CD4-positive, alpha-beta memory T cell (primary cell): ENCODE data around the gene MAD1L1. TPM values are rescaled to one million over a fixed set of nuclear protein-coding genes. Genes with fewer than 3 reads are reported as not detected.
A peak's percentile ranks its signal among the peaks of the same experiment; 100 is the strongest.

Source experiments
- CTCF ChIA-PET: fragments of 350-600 bp; sonication (Branson Sonifier 250); formaldehyde crosslinking; loops from one replicate; lab custom pipeline; 2021; ENCODE audit warnings: inconsistent platforms; ENCODE audit not compliant: partially characterized antibody; lab: Charles Lee
- POLR2A ChIA-PET: fragments of 350-600 bp; sonication (Branson Sonifier 250); formaldehyde crosslinking; loops from one replicate; lab custom pipeline; 2021; ENCODE audit not compliant: partially characterized antibody; lab: Charles Lee
- DNase-seq, 5 donors: peaks; one replicate each; pipeline versions ENCODE4 v3.0.0 to v3.0.0-alpha.2; 2020 to 2022; ENCODE audit warnings: mixed read lengths in 1 of 5
- H3K27ac ChIP-seq: one replicate; pipeline ENCODE4 v1.7.0; 2013; ENCODE audit warnings: low read depth, low read length
- H3K27me3 ChIP-seq: 2 replicates; pipeline ENCODE4 v1.7.0; 2013; ENCODE audit warnings: mild to moderate bottlenecking, low read length, moderate library complexity; ENCODE audit not compliant: insufficient read depth
- H3K36me3 ChIP-seq: 2 replicates; pipeline ENCODE4 v1.7.0; 2013; ENCODE audit warnings: mild to moderate bottlenecking, low read length, moderate library complexity; ENCODE audit not compliant: insufficient read depth
- H3K4me1 ChIP-seq: 2 replicates; pipeline ENCODE4 v1.7.0; 2013; ENCODE audit warnings: mild to moderate bottlenecking, low read length, moderate library complexity; ENCODE audit not compliant: insufficient read depth
- H3K4me3 ChIP-seq, 2 donors: one replicate each; pipeline ENCODE4 v1.7.0; 2013; ENCODE audit warnings: low read length in 2 of 2, mild to moderate bottlenecking in 1 of 2
- H3K9me3 ChIP-seq, 2 donors: one replicate each; pipeline ENCODE4 v1.7.0; 2013; ENCODE audit warnings: low read length in 2 of 2, control low read depth in 1 of 2; ENCODE audit not compliant: control insufficient read depth in 1 of 2
- H3K27ac Mint-ChIP-seq, 7 donors: one replicate each; pipeline ENCODE4 v1.8.0; 2020 to 2021; ENCODE audit warnings: mixed read lengths in 7 of 7, mild to moderate bottlenecking in 6 of 7, inconsistent platforms in 3 of 7, moderate library complexity in 3 of 7
- H3K27me3 Mint-ChIP-seq, 2 donors: one replicate each; pipeline ENCODE4 v1.8.0; 2020 to 2021; ENCODE audit warnings: mixed read lengths in 2 of 2
- H3K36me3 Mint-ChIP-seq, 2 donors: one replicate each; pipeline ENCODE4 v1.8.0; 2020 to 2021; ENCODE audit warnings: mixed read lengths in 2 of 2, inconsistent platforms in 1 of 2, mild to moderate bottlenecking in 1 of 2
- H3K4me1 Mint-ChIP-seq, 4 donors: one replicate each; pipeline ENCODE4 v1.8.0; 2020 to 2021; ENCODE audit warnings: mixed read lengths in 4 of 4, mild to moderate bottlenecking in 1 of 4
- H3K4me3 Mint-ChIP-seq, 8 donors: one replicate each; pipeline ENCODE4 v1.8.0; 2020 to 2021; ENCODE audit warnings: mixed read lengths in 8 of 8, mild to moderate bottlenecking in 7 of 8, moderate library complexity in 6 of 8, inconsistent platforms in 3 of 8
- H3K9me3 Mint-ChIP-seq, 8 donors: one replicate each; pipeline ENCODE4 v1.8.0; 2020 to 2021; ENCODE audit warnings: mixed read lengths in 8 of 8, mild to moderate bottlenecking in 5 of 8, inconsistent platforms in 3 of 8, moderate library complexity in 1 of 8
- intact Hi-C: fragments of 100-400 bp; cut with micrococcal nuclease; formaldehyde crosslinking; loops from one replicate; pipeline ENCODE4 v1.15.1; 2023
- polyA plus RNA-seq, 2 donors: library from polyadenylated mRNA; unstranded; fragments of 300-500 nt; fragmentation: Illumina TruSeq; gene quantifications; one replicate each; pipeline ENCODE4 v1.2.3, GENCODE V29; 2021
- total RNA-seq, 2 experiments: library from RNA; stranded (reverse); gene quantifications; one replicate each; pipeline ENCODE4 v1.2.3, GENCODE V29; 2021

The MAD1L1 gene
- total and polyA plus RNA-seq, 4 experiments from 2014 or later, result 89.9 to 132 (median 110) TPM

DNA sequence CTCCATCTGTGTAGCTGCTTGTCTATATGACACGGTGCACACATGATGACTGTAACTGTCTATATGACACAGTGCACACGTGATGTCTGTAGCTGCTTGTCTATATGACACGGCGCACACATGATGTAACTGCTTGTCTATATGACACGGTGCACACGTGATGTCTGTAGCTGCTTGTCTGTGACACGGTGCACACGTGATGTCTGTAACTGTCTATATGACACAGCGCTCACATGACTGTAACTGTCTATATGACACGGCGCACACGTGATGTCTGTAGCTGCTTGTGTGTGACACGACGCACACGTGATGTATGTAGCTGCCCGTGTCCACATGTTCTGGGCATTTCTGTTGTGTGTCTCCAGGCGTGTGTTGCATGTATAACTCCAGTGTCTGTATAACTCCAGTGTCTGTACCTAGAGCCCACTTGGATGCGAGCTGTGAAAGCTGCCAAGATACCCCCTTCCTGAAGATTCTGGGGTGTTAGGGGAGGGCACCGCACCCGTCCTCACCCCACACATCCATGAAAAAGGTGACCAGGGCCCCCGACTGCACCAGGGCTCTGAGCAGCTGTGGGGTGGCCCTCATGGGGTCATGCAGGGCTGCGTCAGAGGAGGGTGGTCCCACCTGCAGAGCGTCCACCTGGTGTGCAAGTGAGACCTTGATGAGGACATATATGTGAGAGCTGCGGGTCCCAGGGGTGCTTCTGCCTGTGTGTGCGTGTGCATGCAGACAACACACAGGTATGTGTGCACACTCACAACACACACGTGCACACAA is 424.7 kb downstream of the MAD1L1 start:
- Mint-ChIP-seq H3K27ac (peak overlapping the region in 2 of 7 donors; percentile 29 to 48), H3K4me1 (peaks cover 0 to 5% (median 1%) of the 10 kb centered on the region in 4 donors), H3K4me3 (no peak overlapping the region), H3K9me3 (no peaks in the 10 kb centered on the region), H3K27me3 (peaks cover 3 to 5% of the 10 kb centered on the region in 2 donors), H3K36me3 (peaks cover 0 to 3% of the 10 kb centered on the region in 2 donors)
- Histone ChIP-seq H3K4me1 (no peaks in the 10 kb centered on the region), H3K4me3 (no peak overlapping the region), H3K27me3 (no peaks in the 10 kb centered on the region), H3K9me3 (no peaks in the 10 kb centered on the region), H3K27ac (no peak overlapping the region), H3K36me3 (no peaks in the 10 kb centered on the region)
- POLR2A ChIA-PET, result no interaction called here
- no peak for DNase-seq
- CTCF ChIA-PET, result no interaction called here
- intact Hi-C loops, result no loop called here

DNA sequence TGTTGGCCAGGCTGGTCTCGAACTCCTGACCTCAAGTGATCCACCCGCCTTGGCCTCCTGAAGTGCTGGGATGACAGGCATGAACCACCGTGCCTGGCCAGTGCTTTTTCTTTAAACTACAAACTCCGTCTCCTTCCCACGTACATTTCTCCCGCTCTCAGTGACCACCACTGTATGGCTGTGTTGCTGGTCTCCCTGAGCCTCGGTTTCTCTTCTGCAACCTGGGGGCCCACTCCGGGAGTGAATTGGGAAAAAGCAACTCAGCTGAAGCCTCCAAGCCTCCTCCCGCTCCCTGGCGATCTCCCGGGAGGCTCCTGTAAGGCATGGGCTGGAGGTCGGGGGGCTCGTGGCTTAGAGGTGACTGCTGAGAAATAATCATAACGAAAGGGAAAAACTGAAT is 426.4 kb downstream of the MAD1L1 start:
- no peaks in the 10 kb centered on the region for H3K9me3 ChIP-seq
- POLR2A ChIA-PET, result no interaction called here
- H3K4me1 ChIP-seq, result no peaks in the 10 kb centered on the region
- H3K36me3 Mint-ChIP-seq, result no peaks in the 10 kb centered on the region
- H3K9me3 Mint-ChIP-seq, result no peaks in the 10 kb centered on the region
- DNase-seq, result no peak
- peaks cover 5% of the 10 kb centered on the region in 2 donors for H3K27me3 Mint-ChIP-seq
- CTCF ChIA-PET, result no interaction called here
- no peak overlapping the region for H3K27ac ChIP-seq
- no peak overlapping the region for H3K27ac Mint-ChIP-seq
- H3K4me3 ChIP-seq, result no peak overlapping the region
- H3K4me3 Mint-ChIP-seq, result no peak overlapping the region
- H3K4me1 Mint-ChIP-seq, result peaks cover 0 to 1% (median under 1%) of the 10 kb centered on the region in 4 donors
- no peaks in the 10 kb centered on the region for H3K36me3 ChIP-seq
- H3K27me3 ChIP-seq, result no peaks in the 10 kb centered on the region
- intact Hi-C loops, result no loop called here

GRCh38 chr7:1804310-1804709 is 428.4 kb downstream of the MAD1L1 start:
- Mint-ChIP-seq H3K9me3 (no peaks in the 10 kb centered on the region), H3K27me3 (peaks cover 5% of the 10 kb centered on the region in 2 donors), H3K4me1 (peaks cover 0 to 1% (median 0%) of the 10 kb centered on the region in 4 donors), H3K27ac (no peak overlapping the region), H3K4me3 (no peak overlapping the region), H3K36me3 (no peaks in the 10 kb centered on the region)
- Histone ChIP-seq H3K4me1 (no peaks in the 10 kb centered on the region), H3K27me3 (no peaks in the 10 kb centered on the region), H3K36me3 (no peaks in the 10 kb centered on the region), H3K9me3 (no peaks in the 10 kb centered on the region), H3K27ac (no peak overlapping the region), H3K4me3 (no peak overlapping the region)
- intact Hi-C loops, result no loop called here
- ChIA-PET CTCF (no interaction called here), POLR2A (no interaction called here)
- no peak for DNase-seq

- no peaks in the 10 kb centered on the region for H3K27me3 ChIP-seq
- no peak overlapping the region for H3K4me3 ChIP-seq
- H3K27ac ChIP-seq, result no peak overlapping the region
- intact Hi-C loops, result no loop called here
- CTCF ChIA-PET, result no interaction called here
- H3K9me3 Mint-ChIP-seq, result no peaks in the 10 kb centered on the region
- no peaks in the 10 kb centered on the region for H3K36me3 ChIP-seq
- peaks cover 5% of the 10 kb centered on the region in 2 donors for H3K27me3 Mint-ChIP-seq
- no peak overlapping the region for H3K27ac Mint-ChIP-seq
- no peaks in the 10 kb centered on the region for H3K36me3 Mint-ChIP-seq
- POLR2A ChIA-PET, result no interaction called here
- no peak overlapping the region for H3K4me3 Mint-ChIP-seq
- H3K4me1 ChIP-seq, result no peaks in the 10 kb centered on the region
- no peaks in the 10 kb centered on the region for H3K4me1 Mint-ChIP-seq
- H3K9me3 ChIP-seq, result no peaks in the 10 kb centered on the region
- no peak for DNase-seq
These were observed 429.8 kb downstream of the MAD1L1 start for GRCh38 chr7:1802899-1803298.

GRCh38 chr7:1800902-1801301 is 431.8 kb downstream of the MAD1L1 start:
- no peaks in the 10 kb centered on the region for H3K4me1 ChIP-seq
- no peaks in the 10 kb centered on the region for H3K9me3 ChIP-seq
- no peaks in the 10 kb centered on the region for H3K36me3 ChIP-seq
- DNase-seq, result no peak
- Mint-ChIP-seq H3K4me1 (no peaks in the 10 kb centered on the region), H3K4me3 (no peak overlapping the region), H3K27me3 (peaks cover 5 to 6% of the 10 kb centered on the region in 2 donors), H3K9me3 (peaks cover 0 to 4% (median under 1%) of the 10 kb centered on the region in 8 donors), H3K27ac (peak overlapping the region in 1 of 7 donors; percentile 68), H3K36me3 (no peaks in the 10 kb centered on the region)
- intact Hi-C loops, result no loop called here
- no peaks in the 10 kb centered on the region for H3K27me3 ChIP-seq
- no peak overlapping the region for H3K27ac ChIP-seq
- ChIA-PET CTCF (interaction anchor here (0.6 kb wide), 1 partner anchor 20 kb away, joined by 3 read pairs; no protein-coding TSS in a partner anchor), POLR2A (no interaction called here)
- H3K4me3 ChIP-seq, result no peak overlapping the region

- H3K36me3 Mint-ChIP-seq, result peaks cover 0 to 4% of the 10 kb centered on the region in 2 donors
- no peaks in the 10 kb centered on the region for H3K4me1 ChIP-seq
- no peaks in the 10 kb centered on the region for H3K36me3 ChIP-seq
- H3K4me3 ChIP-seq, result no peak overlapping the region
- H3K27ac ChIP-seq, result no peak overlapping the region
- H3K9me3 ChIP-seq, result no peaks in the 10 kb centered on the region
- ChIA-PET CTCF (no interaction called here), POLR2A (no interaction called here)
- H3K4me1 Mint-ChIP-seq, result no peaks in the 10 kb centered on the region
- peaks cover 5% of the 10 kb centered on the region for H3K27me3 ChIP-seq
- no peak for DNase-seq
- peaks cover 2 to 31% (median 24%) of the 10 kb centered on the region in 8 donors for H3K9me3 Mint-ChIP-seq
- H3K27me3 Mint-ChIP-seq, result peaks cover 9 to 17% of the 10 kb centered on the region in 2 donors
- H3K27ac Mint-ChIP-seq, result no peak overlapping the region
- intact Hi-C loops, result no loop called here
- H3K4me3 Mint-ChIP-seq, result no peak overlapping the region
These were observed 434.6 kb downstream of the MAD1L1 start for GRCh38 chr7:1798191-1798590.

GRCh38 chr7:1794888-1795542 is 437.7 kb downstream of the MAD1L1 start:
- Histone ChIP-seq H3K9me3 (no peaks in the 10 kb centered on the region), H3K27ac (no peak overlapping the region), H3K27me3 (peaks cover 5% of the 10 kb centered on the region), H3K4me3 (no peak overlapping the region), H3K4me1 (no peaks in the 10 kb centered on the region), H3K36me3 (no peaks in the 10 kb centered on the region)
- Mint-ChIP-seq H3K4me3 (no peak overlapping the region), H3K9me3 (peaks cover 4 to 44% (median 29%) of the 10 kb centered on the region in 8 donors), H3K4me1 (no peaks in the 10 kb centered on the region), H3K27me3 (peaks cover 10 to 17% of the 10 kb centered on the region in 2 donors), H3K27ac (no peak overlapping the region), H3K36me3 (peaks cover 0 to 4% of the 10 kb centered on the region in 2 donors)
- DNase-seq, result no peak
- POLR2A ChIA-PET, result no interaction called here
- intact Hi-C loops, result no loop called here
- CTCF ChIA-PET, result interaction anchor here (0.6 kb wide), 1 partner anchor 482 kb away, joined by 3 read pairs; no protein-coding TSS in a partner anchor
